Adrenal gland (tissue), 12 donors: ENCODE results near the gene STIM1. TPM values are rescaled to one million over a fixed set of nuclear protein-coding genes. Genes with fewer than 3 reads are reported as not detected.

Experiments used
- DNase-seq, 7 donors: peaks; one replicate each; pipeline ENCODE4 v3.0.0-alpha.2; 2019 to 2020
- H3K27ac ChIP-seq, 5 donors: fragments of 200-600 bp; sonication (generic) in 4 of 5; 1 replicate in 3 of 5; 2 replicates in 2 of 5; pipeline versions ENCODE4 v1.5.1 to v1.8.0; 2016 to 2020; ENCODE audit warnings: mild to moderate bottlenecking in 1 of 5
- H3K27me3 ChIP-seq: fragments of 200-600 bp; 2 replicates; pipeline ENCODE4 v1.8.0; 2021
- H3K36me3 ChIP-seq, 2 donors: fragments of 200-600 bp; replicated peaks in 1 of 2; 1 replicate in 1 of 2; 2 replicates in 1 of 2; pipeline versions ENCODE4 v1.5.1 to v1.8.0; 2018 to 2022
- H3K4me1 ChIP-seq, 2 donors: fragments of 200-600 bp; replicated peaks in 1 of 2; 1 replicate in 1 of 2; 2 replicates in 1 of 2; pipeline versions ENCODE4 v1.5.1 to v1.8.0; 2018 to 2021
- H3K4me3 ChIP-seq, 4 donors: fragments of 200-600 bp; sonication (generic) in 3 of 4; one replicate each; pipeline ENCODE4 v1.5.1; 2016 to 2018
- H3K9me3 ChIP-seq, 3 donors: fragments of 200-600 bp; sonication (generic) in 1 of 3; replicated peaks in 1 of 3; 1 replicate in 2 of 3; 2 replicates in 1 of 3; pipeline versions ENCODE4 v1.5.1 to v1.8.0; 2016 to 2021
- CTCF ChIP-seq, 6 experiments: fragments of 450-650 bp in 4 of 6; fragments of 200-600 bp in 2 of 6; sonication (generic) in 1 of 6; IDR thresholded peaks; 1 replicate in 5 of 6; 2 replicates in 1 of 6; pipeline versions ENCODE4 v1.5.1 to v1.8.0; 2016 to 2021; ENCODE audit warnings: antibody characterized with exemption in 6 of 6, mild to moderate bottlenecking in 2 of 6, moderate library complexity in 1 of 6
- POLR2A ChIP-seq, 2 donors: fragments of 450-650 bp; IDR thresholded peaks; one replicate each; pipeline ENCODE4 v1.6.1; 2017; ENCODE audit warnings: antibody characterized with exemption in 2 of 2, mild to moderate bottlenecking in 2 of 2, moderate library complexity in 1 of 2
- WGBS, 4 donors: extraction: QIAGEN DNeasy Blood & Tissue Kit in 2 of 4; methylation state at CpG; one replicate each; pipeline versions ENCODE4 v1.1.5 to v1.1.7; 2013 to 2017; 5-methylcytosine and 5-hydroxymethylcytosine counted together
- intact Hi-C, 2 donors: fragments of 100-400 bp; cut with DNase I; formaldehyde crosslinking; loops; one replicate each; pipeline versions ENCODE4 v1.14.1 to v1.15.0; 2022 to 2023
- polyA plus RNA-seq, 3 donors: library from polyadenylated mRNA; stranded (reverse); fragments of 200-250 nt in 2 of 3; fragments of 350-450 nt in 1 of 3; fragmentation: Illumina TruSeq in 1 of 3; extraction: RNeasy Lipid Tissue Mini Kit (QIAGEN cat#74804) in 1 of 3; gene quantifications; one replicate each; pipeline ENCODE4 v1.2.3, GENCODE V29; 2013 to 2014
- total RNA-seq, 9 donors: library from RNA; depleted of rRNA in 4 of 9; stranded (reverse); fragments of >200 nt in 4 of 9; fragments of 120-200 nt in 1 of 9; fragmentation: NEBNext Ultra II Directional in 1 of 9; extraction: Animal tissue kit (Norgen Biotek cat#: 25700) in 1 of 9; gene quantifications; one replicate each; pipeline versions ENCODE4 v1.1.0 to v1.2.4, GENCODE V29; 2013 to 2023
- donor health status: healthy with polysubstance abuse.
- donor health status: Bipolar disorder and iron deficiency.
- donor health status: DM: yes; HTN: yes; CAD: no.
- donor health status: DM: no; HTN: no; CAD: no.
- donor health status: DM: no; HTN: no; CAD: no.
- donor health status: DM: yes; HTN: yes; CAD: no.

STIM1 gene
- total and polyA plus RNA-seq, 12 donors, result 7.8 to 44.1 (median 32.5) TPM

- DNase-seq, result no peak
- WGBS, 4 donors, result 59 to 76% (median 65%) methylated on average over 2 of the region's 2 CpGs
- no peak for TF ChIP-seq POLR2A (IDR thresholded peaks at IDR 0.05)
- Histone ChIP-seq H3K27ac (peak overlapping the region in 1 of 5 donors; percentile 1), H3K4me1 (peaks cover 6 to 25% of the 10 kb centered on the region in 2 donors), H3K27me3 (no peaks in the 10 kb centered on the region), H3K4me3 (no peak overlapping the region), H3K36me3 (no peaks in the 10 kb centered on the region), H3K9me3 (no peaks in the 10 kb centered on the region)
- intact Hi-C loops, result no loop called here
Observed at GRCh38 chr11:3939651-3940190, 84.3 kb downstream of the STIM1 start.

GRCh38 chr11:3942160-3942955 is 86.9 kb downstream of the STIM1 start:
- WGBS, 4 donors, result 67 to 78% (median 73%) methylated on average over 3 of the region's 3 CpGs
- H3K9me3 ChIP-seq, result no peaks in the 10 kb centered on the region
- intact Hi-C loops, result no loop called here
- no peak overlapping the region for H3K27ac ChIP-seq
- no peak for DNase-seq
- peaks cover 9 to 33% of the 10 kb centered on the region in 2 donors for H3K4me1 ChIP-seq
- no peak overlapping the region for H3K4me3 ChIP-seq
- no peaks in the 10 kb centered on the region for H3K36me3 ChIP-seq
- TF ChIP-seq POLR2A (IDR thresholded peaks at IDR 0.05), result no peak
- TF ChIP-seq CTCF (IDR thresholded peaks at IDR 0.05), result no peak
- no peaks in the 10 kb centered on the region for H3K27me3 ChIP-seq

GRCh38 chr11:3942956-3943497 is 87.6 kb downstream of the STIM1 start:
- H3K27me3 ChIP-seq, result no peaks in the 10 kb centered on the region
- no peak for DNase-seq
- H3K4me1 ChIP-seq, result peaks cover 9 to 38% of the 10 kb centered on the region in 2 donors
- 64 to 76% (median 69%) methylated on average over 1 of the region's 1 CpG for WGBS, 4 donors
- intact Hi-C loops, result no loop called here
- H3K4me3 ChIP-seq, result no peak overlapping the region
- TF ChIP-seq CTCF (IDR thresholded peaks at IDR 0.05) (no peak), POLR2A (IDR thresholded peaks at IDR 0.05) (no peak)
- no peaks in the 10 kb centered on the region for H3K36me3 ChIP-seq
- H3K9me3 ChIP-seq, result no peaks in the 10 kb centered on the region
- H3K27ac ChIP-seq, result no peak overlapping the region

GRCh38 chr11:3944198-3944597 is 88.7 kb downstream of the STIM1 start:
- no peak overlapping the region for H3K4me3 ChIP-seq
- H3K27me3 ChIP-seq, result no peaks in the 10 kb centered on the region
- H3K9me3 ChIP-seq, result no peaks in the 10 kb centered on the region
- H3K4me1 ChIP-seq, result peaks cover 9 to 38% of the 10 kb centered on the region in 2 donors
- intact Hi-C loops, result no loop called here
- H3K36me3 ChIP-seq, result no peaks in the 10 kb centered on the region
- WGBS, 4 donors, result 38 to 69% (median 54%) methylated on average over 1 of the region's 1 CpG
- TF ChIP-seq POLR2A (IDR thresholded peaks at IDR 0.05) (no peak), CTCF (IDR thresholded peaks at IDR 0.05) (no peak)
- peak overlapping the region in 1 of 5 donors; percentile 10 for H3K27ac ChIP-seq
- DNase-seq, result peak in 4 of 7 donors; percentile 8 to 57 (median 20)
